NCI-H2196 treated with DMSO at 0.1 percent for 48 hours (cell line): ENCODE measurements around the gene RGS19.

Experiments
- DNase-seq: peaks from one replicate; lab custom pipeline; 2025; ENCODE audit not compliant: unreplicated experiment; lab: John Stamatoyannopoulos, UW

Gene RGS19

GRCh38 chr20:64077876-64078551 lies 1.3 kb downstream of the RGS19 start:
- DNase-seq: no peak

- DNase-seq: no peak
Measured at GRCh38 chr20:64077541-64077875, 1.8 kb downstream of the RGS19 start.

GRCh38 chr20:64077094-64077493 lies 2.2 kb downstream of the RGS19 start:
- DNase-seq: no peak

GRCh38 chr20:64076061-64076997 lies 3.0 kb downstream of the RGS19 start:
- DNase-seq: no peak

DNA sequence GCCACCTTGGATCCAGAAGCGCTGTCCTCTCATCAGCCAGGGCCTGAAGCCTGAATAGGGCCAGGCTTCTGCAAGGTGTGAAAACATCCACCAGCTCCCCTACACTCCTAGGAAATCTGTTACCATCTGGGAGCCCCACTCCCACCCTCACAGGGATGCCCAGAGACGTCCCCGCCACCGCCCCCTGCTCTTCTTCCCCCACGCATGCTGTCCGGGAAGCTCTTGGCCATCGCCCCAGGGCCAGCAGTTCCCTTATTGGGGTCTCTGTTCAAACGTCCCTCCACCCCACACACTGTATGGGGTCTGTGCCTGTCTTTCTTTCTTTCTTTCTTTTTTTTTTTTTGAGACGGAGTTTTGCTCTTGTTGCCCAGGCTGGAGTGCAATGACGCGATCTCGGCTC lies 3.8 kb downstream of the RGS19 start:
- DNase-seq: no peak

- DNase-seq: no peak
Measured at GRCh38 chr20:64074963-64075362, 4.4 kb downstream of the RGS19 start.

GRCh38 chr20:64074184-64074789 lies 5.0 kb downstream of the RGS19 start:
- no peak for DNase-seq

DNA sequence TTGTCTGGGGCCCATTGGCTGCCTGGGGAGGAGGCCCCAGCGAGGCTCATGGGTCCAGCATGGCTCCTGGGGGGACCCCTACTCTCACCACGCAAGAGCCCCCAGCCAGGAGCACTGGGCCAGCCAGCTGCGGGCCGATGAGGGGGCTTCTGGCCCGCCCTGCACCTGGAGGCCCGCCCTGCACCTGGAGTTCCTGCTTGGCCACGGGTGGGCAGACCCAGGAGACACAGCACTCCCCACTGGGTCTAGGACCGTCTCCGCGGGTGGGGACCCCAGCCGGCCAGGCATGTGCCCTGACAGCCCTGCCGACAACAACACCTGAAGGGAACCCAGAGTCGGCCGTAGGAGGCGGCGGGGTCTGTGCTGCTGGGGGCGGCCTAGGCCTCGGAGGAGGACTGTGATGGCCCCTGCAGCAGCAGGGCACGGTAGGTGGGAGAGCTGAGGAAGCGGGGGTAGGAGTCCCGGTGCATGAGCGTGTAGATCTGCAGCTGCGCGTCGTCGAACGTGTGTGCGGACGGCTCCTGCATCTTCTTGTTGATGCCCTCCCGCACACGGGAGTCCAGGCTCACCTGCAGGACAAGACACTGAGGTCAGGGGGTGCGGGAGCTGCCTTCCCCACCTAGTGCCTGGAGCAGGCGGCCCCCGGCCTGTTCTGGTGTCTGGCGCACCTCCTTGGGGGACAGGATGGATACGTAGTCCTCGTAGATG lies 5.7 kb downstream of the RGS19 start:
- no peak for DNase-seq

GRCh38 chr20:64072498-64073063 lies 6.7 kb downstream of the RGS19 start:
- no peak for DNase-seq

- DNase-seq: no peak
Measured at GRCh38 chr20:64071341-64072332, 7.7 kb downstream of the RGS19 start.

- no peak for DNase-seq
Measured at GRCh38 chr20:64070244-64070993, 8.9 kb downstream of the RGS19 start.

- DNase-seq: no peak
Measured at GRCh38 chr20:64069614-64070243, 9.6 kb downstream of the RGS19 start.

DNA sequence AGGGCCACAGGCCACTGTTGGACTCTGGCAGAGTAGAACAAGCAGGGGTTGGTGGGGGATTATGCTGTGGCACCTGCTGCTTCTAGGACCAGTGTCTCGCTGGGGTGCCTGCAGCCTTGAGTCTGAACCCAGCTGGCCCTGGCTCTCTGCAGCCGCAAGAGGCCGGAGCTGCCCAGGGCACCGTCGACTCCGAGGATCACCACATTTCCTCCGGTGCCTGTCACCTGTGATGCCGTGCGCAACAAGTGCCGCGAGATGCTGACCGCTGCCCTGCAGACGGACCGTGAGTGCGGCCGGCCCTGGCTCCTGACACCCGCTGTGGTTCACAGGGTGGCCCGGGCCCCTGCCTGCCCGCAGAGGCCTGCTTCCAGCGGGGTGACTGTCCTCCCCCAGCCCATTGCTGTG lies 10.1 kb downstream of the RGS19 start:
- DNase-seq: no peak

DNA sequence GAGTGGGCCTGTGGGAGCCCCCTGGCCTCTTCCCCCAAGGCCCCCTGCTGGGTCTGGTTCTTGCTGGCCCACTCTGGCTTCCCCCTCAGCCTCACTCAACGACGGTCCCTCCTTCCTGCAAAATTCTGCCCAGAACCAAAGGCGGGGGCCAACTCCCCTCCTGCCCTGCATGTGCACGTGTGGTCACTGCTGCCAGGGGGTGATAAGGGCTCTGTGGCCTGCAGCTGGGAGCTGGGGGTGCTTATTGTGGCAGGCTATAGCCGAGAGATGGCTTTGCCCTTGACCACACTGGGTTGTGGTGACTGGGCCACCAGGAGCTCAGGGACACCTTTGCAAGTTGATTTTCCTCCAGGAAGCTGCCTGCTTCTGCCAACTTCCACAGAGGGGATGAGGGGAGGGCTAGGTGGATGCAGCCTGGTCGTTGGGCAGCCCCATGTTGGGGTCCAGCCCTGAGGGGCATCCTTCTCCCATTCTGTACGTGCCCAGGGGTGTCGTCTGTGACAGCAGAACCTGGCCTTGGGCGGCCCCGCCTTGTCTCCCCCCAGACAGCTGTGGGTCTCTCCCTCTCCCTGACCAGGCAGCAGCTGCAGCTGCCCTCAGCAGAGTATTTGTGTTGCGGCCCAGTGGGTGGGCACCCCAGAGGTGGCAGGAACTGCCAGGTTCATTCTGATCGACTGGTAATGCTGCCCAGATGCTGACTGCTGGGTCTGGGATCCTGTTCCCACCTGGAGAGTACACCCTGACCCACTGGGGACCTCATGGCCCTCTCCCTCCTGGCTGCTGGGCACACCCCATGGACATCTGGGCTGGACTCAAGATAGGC lies 10.7 kb downstream of the RGS19 start:
- no peak for DNase-seq

DNA sequence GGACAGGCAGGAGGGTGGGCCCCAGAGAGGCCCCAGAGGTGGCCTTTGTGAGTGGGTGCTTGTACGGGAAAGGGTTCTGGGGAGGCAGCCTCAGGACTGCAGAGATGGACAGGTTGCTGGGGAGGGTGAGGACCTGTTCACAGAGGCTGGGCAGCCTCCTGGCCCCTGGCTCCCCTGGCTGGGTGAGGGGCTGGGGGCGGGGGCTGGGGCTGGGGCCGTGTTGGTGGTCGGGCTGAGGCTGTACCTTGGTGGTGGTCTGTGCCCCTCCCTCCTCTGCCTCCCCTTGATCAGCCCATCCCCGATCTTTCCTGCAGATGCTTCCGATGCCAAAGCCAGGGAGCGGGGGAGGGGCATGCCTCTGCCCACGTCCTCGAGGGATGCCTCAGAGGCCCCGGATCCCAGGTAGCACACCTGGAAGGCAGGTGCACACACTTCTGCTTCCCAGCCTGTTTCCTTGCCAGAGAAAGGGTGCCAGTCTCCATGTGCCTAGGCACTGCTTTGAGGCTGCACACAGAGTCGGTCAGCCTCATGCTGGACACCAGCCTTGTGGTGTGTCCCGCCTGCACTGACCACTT lies 11.5 kb downstream of the RGS19 start:
- no peak for DNase-seq

DNA sequence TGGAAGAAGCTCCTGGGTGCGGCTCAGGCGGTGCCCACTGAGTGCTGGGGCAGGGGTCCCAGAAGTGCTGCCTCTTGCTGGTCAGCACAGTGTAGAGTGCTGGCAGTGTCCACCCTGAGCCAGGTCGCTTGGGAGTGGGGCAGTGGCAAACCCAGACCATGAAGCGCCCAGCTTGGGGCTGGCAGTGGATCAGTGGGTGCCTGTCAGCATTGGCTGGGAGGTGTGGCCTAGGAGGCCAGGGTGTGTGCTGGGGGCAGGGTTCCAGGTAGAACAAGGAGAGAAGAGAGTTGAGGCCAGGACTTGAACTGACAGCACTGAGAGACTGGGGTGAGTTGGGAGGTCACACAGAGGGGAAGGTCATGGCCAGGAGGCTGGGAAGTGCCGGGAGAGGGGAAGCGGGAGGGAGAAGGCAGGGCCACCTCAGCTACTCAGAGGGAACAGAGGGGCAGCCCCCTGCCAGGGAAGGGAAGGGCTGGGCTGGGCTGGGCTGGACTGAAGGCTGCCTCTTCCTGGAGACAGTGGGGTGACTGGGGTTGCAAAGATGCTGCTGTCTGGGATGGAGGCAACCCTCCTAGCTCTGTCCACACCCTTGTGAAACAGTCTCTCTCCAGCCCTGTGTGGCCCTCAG lies 12.2 kb downstream of the RGS19 start:
- DNase-seq: no peak

DNA sequence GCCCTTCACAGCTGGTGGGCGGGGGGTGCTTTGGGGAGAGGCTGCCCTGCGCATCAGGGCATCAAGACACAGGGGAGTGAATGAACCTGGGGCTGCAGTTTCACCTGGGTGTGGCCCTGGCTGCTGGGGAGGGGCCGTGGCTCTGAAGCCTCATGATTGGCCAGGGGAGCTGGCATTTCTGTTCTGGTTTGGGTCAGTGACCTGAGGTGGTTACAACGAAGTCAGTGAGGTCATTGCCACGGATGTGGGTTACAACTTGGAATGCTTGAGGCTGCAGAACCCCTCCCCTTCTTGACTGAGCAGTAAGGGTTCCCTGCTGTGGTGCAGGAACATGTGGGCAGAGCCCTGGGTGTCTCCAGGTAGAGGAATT lies 13.4 kb downstream of the RGS19 start:
- DNase-seq: no peak
